GM12878 (cell line): Measurements from ENCODE around the gene FAAP24. TPM values are rescaled to one million over a fixed set of nuclear protein-coding genes. Genes with fewer than 3 reads are reported as not detected.

Experiments used
- ATAC-seq: fragments of 200-7000 bp; cut with Tn5 transposase; 3 replicates; pipeline ENCODE4 v1.9.1; 2020; ENCODE audit warnings: mild to moderate bottlenecking, moderate library complexity
- BruUV-seq: library from RNA; stranded (reverse); fragments of 400-500 nt; replicated peaks from 2 replicates; lab custom pipeline; 2021; lab: Mats Ljungman, UMichigan
- CTCF ChIA-PET: fragments of 300-600 bp; sonication (Branson Sonifier 250); formaldehyde crosslinking; extraction: SDS; loops from one replicate; lab custom pipeline; 2021; ENCODE audit warnings: inconsistent platforms; lab: Yijun Ruan, JAX
- POLR2A ChIA-PET: fragments of 350-600 bp; formaldehyde crosslinking; extraction: SDS; loops from one replicate; lab custom pipeline; 2021; ENCODE audit warnings: inconsistent platforms; lab: Charles Lee
- RAD21 ChIA-PET: fragments of 300-600 bp; sonication (Branson Sonifier 250); formaldehyde crosslinking; loops from one replicate; lab custom pipeline; 2023; ENCODE audit warnings: antibody characterized with exemption; ENCODE audit not compliant: unreplicated experiment; lab: Charles Lee
- SMC1A ChIA-PET: fragments of 300-600 bp; sonication (Branson Sonifier 250); formaldehyde crosslinking; loops from one replicate; lab custom pipeline; 2023; ENCODE audit not compliant: unreplicated experiment, uncharacterized antibody; lab: Charles Lee
- DNase-seq: peaks from one replicate; pipeline ENCODE4 v3.0.0-alpha.2; 2011; ENCODE audit warnings: low read depth, low spot score
- FAIRE-seq: peaks from 3 replicates; lab custom pipeline; 2011; peaks lifted over from hg19 to GRCh38; lab: Jason Lieb, UNC
- H2AFZ ChIP-seq: 2 replicates; pipeline ENCODE4 v1.6.0; 2011; ENCODE audit warnings: low read depth, low read length, control low read depth; ENCODE audit not compliant: control insufficient read depth
- H3K27ac ChIP-seq: 2 replicates; pipeline ENCODE4 v1.5.1; 2011; ENCODE audit warnings: control low read depth; ENCODE audit not compliant: control insufficient read depth, insufficient read depth
- H3K27me3 ChIP-seq, 2 experiments: replicated peaks in 1 of 2; 2 replicates each; pipeline versions ENCODE4 v1.6.0 to v1.6.1; 2011; ENCODE audit warnings: low read length in 1 of 2; ENCODE audit not compliant: control insufficient read depth in 2 of 2, insufficient read depth in 2 of 2
- H3K36me3 ChIP-seq, 2 experiments: 2 replicates each; pipeline ENCODE4 v1.5.1; 2011; ENCODE audit warnings: low read length in 1 of 2; ENCODE audit not compliant: control insufficient read depth in 2 of 2, insufficient read depth in 2 of 2
- H3K4me1 ChIP-seq: 2 replicates; pipeline ENCODE4 v1.6.1; 2011; ENCODE audit warnings: mild to moderate bottlenecking, low read length, moderate library complexity, mixed read lengths; ENCODE audit not compliant: control insufficient read depth, insufficient read depth
- H3K4me2 ChIP-seq: 2 replicates; pipeline ENCODE4 v1.6.0; 2011; ENCODE audit warnings: control low read depth; ENCODE audit not compliant: control insufficient read depth, insufficient read depth
- H3K4me3 ChIP-seq: fragments of 200-600 bp; sonication (generic); 2 replicates; pipeline ENCODE4 v1.5.1; 2016
- H3K79me2 ChIP-seq: 2 replicates; pipeline ENCODE4 v1.6.0; 2011; ENCODE audit warnings: low read length; ENCODE audit not compliant: control insufficient read depth, insufficient read depth
- H3K9ac ChIP-seq: 2 replicates; pipeline ENCODE4 v1.8.0; 2011; ENCODE audit warnings: low read length, control low read depth, mixed read lengths; ENCODE audit not compliant: control insufficient read depth, insufficient read depth
- H3K9me3 ChIP-seq: replicated peaks from 3 replicates; pipeline ENCODE4 v1.5.1; 2011; ENCODE audit warnings: mild to moderate bottlenecking, low read length; ENCODE audit not compliant: control insufficient read depth, insufficient read depth
- H4K20me1 ChIP-seq: 2 replicates; pipeline ENCODE4 v1.6.0; 2011; ENCODE audit not compliant: control insufficient read depth, insufficient read depth
- CBX5 ChIP-seq: sonication (generic); IDR thresholded peaks from 2 replicates; pipeline ENCODE4 v1.6.1; 2016; ENCODE audit warnings: low read depth, moderate library complexity, mild to moderate bottlenecking, inconsistent platforms
- CREB1 ChIP-seq: IDR thresholded peaks from 2 replicates; pipeline ENCODE4 v1.6.1; 2012; ENCODE audit warnings: low read depth, mild to moderate bottlenecking, inconsistent platforms
- JUNB ChIP-seq: IDR thresholded peaks from 2 replicates; pipeline ENCODE4 v1.6.1; 2016; ENCODE audit warnings: antibody characterized with exemption, mild to moderate bottlenecking
- KAT2A ChIP-seq: conservative IDR thresholded peaks from 2 replicates; pipeline ENCODE4 v1.6.1; 2011; ENCODE audit warnings: low read depth, low read length; ENCODE audit not compliant: control insufficient read depth
- MXI1 ChIP-seq: fragments of 150-350 bp; IDR thresholded peaks from 2 replicates; pipeline ENCODE4 v1.6.1; 2011; ENCODE audit warnings: low read depth, mild to moderate bottlenecking, inconsistent platforms, low read length, improper control_type of control experiment
- NFXL1 ChIP-seq: fragments of 450-650 bp; IDR thresholded peaks from 2 replicates; pipeline ENCODE4 v1.6.1; 2017; ENCODE audit warnings: antibody characterized with exemption, mild to moderate bottlenecking, borderline replicate concordance
- PAX5 ChIP-seq: IDR thresholded peaks from 2 replicates; pipeline ENCODE4 v1.6.1; 2011; ENCODE audit warnings: low read depth, low read length, borderline replicate concordance
- POLR2A ChIP-seq: IDR thresholded peaks from 2 replicates; pipeline ENCODE4 v1.6.1; 2011; ENCODE audit warnings: low read depth, mild to moderate bottlenecking, low read length
- POLR2AphosphoS2 ChIP-seq: IDR thresholded peaks from 2 replicates; pipeline ENCODE4 v1.6.1; 2011; ENCODE audit warnings: low read depth, mild to moderate bottlenecking, low read length, improper control_type of control experiment, moderate library complexity
- POLR2AphosphoS5 ChIP-seq: IDR thresholded peaks from 2 replicates; pipeline ENCODE4 v1.6.1; 2011; ENCODE audit warnings: mild to moderate bottlenecking, low read length, inconsistent platforms
- RUNX3 ChIP-seq: IDR thresholded peaks from 2 replicates; pipeline ENCODE4 v1.6.1; 2012; ENCODE audit warnings: low read length, inconsistent platforms
- SMARCA5 ChIP-seq: fragments of 450-650 bp; IDR thresholded peaks from 2 replicates; pipeline ENCODE4 v1.6.1; 2017; ENCODE audit warnings: mild to moderate bottlenecking
- SMC3 ChIP-seq: IDR thresholded peaks from 2 replicates; pipeline ENCODE4 v1.6.1; 2011; ENCODE audit warnings: low read length, improper control_type of control experiment, borderline replicate concordance
- SREBF1 ChIP-seq: IDR thresholded peaks from 2 replicates; pipeline ENCODE4 v1.6.1; 2012; ENCODE audit warnings: mild to moderate bottlenecking, low read length
- STAT3 ChIP-seq: IDR thresholded peaks from 2 replicates; pipeline ENCODE4 v1.6.1; 2011; ENCODE audit warnings: low read depth, low read length, improper control_type of control experiment
- ZBED1 ChIP-seq: IDR thresholded peaks from 2 replicates; pipeline ENCODE4 v1.6.1; 2016; ENCODE audit warnings: borderline replicate concordance
- ZNF622 ChIP-seq: fragments of 450-650 bp; IDR thresholded peaks from 2 replicates; pipeline ENCODE4 v1.6.1; 2017; ENCODE audit warnings: mild to moderate bottlenecking, inconsistent platforms
- WGBS: methylation state at CpG from one replicate; pipeline ENCODE4 v1.1.6; 2016; ENCODE audit warnings: low lambda C conversion rate; ENCODE audit not compliant: insufficient replicate concordance, insufficient coverage; ENCODE audit errors: missing lambda C conversion rate; 5-methylcytosine and 5-hydroxymethylcytosine counted together
- in situ Hi-C: fragments of 300-500 bp; cut with MboI; formaldehyde crosslinking; loops from 9 replicates; pipeline ENCODE4 v1.14.3; 2018; ENCODE audit warnings: mixed read lengths
- intact Hi-C: fragments of 100-400 bp; cut with micrococcal nuclease; formaldehyde crosslinking; loops from one replicate; pipeline ENCODE4 v1.14.2; 2022; ENCODE audit not compliant: unreplicated experiment
- polyA plus RNA-seq, 11 experiments: library from polyadenylated mRNA; depleted of rRNA in 4 of 11; unstranded in 6 of 11; stranded (reverse) in 5 of 11; fragments of >200 nt; fragmentation: Nextera tagmentation in 4 of 11; fragmentation: Illumina TruSeq in 1 of 11; extraction: Ambion mirVana in 4 of 11; extraction: Trizol in 1 of 11; gene quantifications; 1 replicate in 1 of 11; 2 replicates in 10 of 11; pipeline versions ENCODE4 v1.2.1 to v1.2.3, GENCODE V29; 2011 to 2016; ENCODE audit warnings: inconsistent platforms in 2 of 11, missing spikeins in 2 of 11, low read depth in 1 of 11
- total RNA-seq, 4 experiments: library from RNA; depleted of rRNA in 3 of 4; stranded (reverse); fragments of >200 nt in 3 of 4; fragmentation: Illumina TruSeq in 1 of 4; extraction: Trizol in 1 of 4; gene quantifications; 2 replicates each; pipeline versions ENCODE4 v1.2.1 to v1.2.3, GENCODE V29; 2013 to 2021
- TF ChIP-seq, protein P1 (sequence below): fragments of 450-650 bp; formaldehyde crosslinking; IDR thresholded peaks from 2 replicates; pipeline ENCODE4 v1.4.0; 2020; ENCODE audit warnings: mild to moderate bottlenecking, moderate library complexity
- TF ChIP-seq, protein P2 (sequence below): fragments of 450-650 bp; IDR thresholded peaks from 2 replicates; pipeline ENCODE4 v1.6.1; 2017; ENCODE audit warnings: mild to moderate bottlenecking, low read depth, inconsistent platforms; ENCODE audit not compliant: poor library complexity, severe bottlenecking

The FAAP24 gene
- total and polyA plus RNA-seq, 10 of the 15 experiments (the other 5 are each of a cell fraction or from before 2014, with no cell fraction given): 6.4 to 17.4 (median 9.9) TPM

DNA sequence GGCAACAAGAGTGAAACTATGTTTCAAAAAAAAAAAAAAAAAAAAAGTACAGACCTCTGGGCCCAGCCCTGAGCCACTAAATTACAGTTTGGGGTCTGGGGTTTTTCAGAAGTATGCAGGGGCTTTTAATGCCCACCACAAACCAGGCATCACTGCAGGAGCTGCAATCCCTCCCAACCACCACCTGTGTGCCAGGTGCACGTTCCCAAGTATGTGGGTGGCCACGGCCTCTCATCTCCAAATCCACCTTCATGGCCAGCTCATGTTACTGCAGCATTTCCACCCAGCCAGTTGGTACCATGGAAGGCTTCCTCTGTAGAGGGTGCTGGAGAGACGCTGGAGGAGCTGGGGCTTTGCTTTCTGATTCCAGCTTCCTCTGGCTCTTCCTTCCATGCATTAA is 26.8 kb upstream of the FAAP24 start:
- no peak overlapping the region for H2AFZ ChIP-seq
- no peaks in the 10 kb centered on the region for H3K79me2 ChIP-seq
- ChIA-PET RAD21 (no interaction called here), POLR2A (no interaction called here), CTCF (no interaction called here), SMC1A (interaction anchor here (0.8 kb wide), 1 partner anchor 12 kb away, joined by 3 read pairs; no protein-coding TSS in a partner anchor)
- WGBS: 66% methylated on average over 3 of the region's 3 CpGs
- DNase-seq (no peak), FAIRE-seq (no peak), ATAC-seq (no peak)
- H3K4me1 ChIP-seq: no peaks in the 10 kb centered on the region
- no peaks in the 10 kb centered on the region for H3K27me3 ChIP-seq
- peaks cover 0 to 3% of the 10 kb centered on the region in 2 experiments; a peak in 2 of 4 replicates for H3K36me3 ChIP-seq
- TF ChIP-seq JUNB: no peak
- no peak for TF ChIP-seq CBX5
- no peak for TF ChIP-seq RUNX3
- no peak for TF ChIP-seq POLR2A
- TF ChIP-seq PAX5: no peak
- no peak for TF ChIP-seq NFXL1
- TF ChIP-seq CREB1: no peak
- TF ChIP-seq KAT2A: no peak
- no peak for TF ChIP-seq SREBF1
- TF ChIP-seq POLR2AphosphoS2: no peak
- TF ChIP-seq, protein P1, sequence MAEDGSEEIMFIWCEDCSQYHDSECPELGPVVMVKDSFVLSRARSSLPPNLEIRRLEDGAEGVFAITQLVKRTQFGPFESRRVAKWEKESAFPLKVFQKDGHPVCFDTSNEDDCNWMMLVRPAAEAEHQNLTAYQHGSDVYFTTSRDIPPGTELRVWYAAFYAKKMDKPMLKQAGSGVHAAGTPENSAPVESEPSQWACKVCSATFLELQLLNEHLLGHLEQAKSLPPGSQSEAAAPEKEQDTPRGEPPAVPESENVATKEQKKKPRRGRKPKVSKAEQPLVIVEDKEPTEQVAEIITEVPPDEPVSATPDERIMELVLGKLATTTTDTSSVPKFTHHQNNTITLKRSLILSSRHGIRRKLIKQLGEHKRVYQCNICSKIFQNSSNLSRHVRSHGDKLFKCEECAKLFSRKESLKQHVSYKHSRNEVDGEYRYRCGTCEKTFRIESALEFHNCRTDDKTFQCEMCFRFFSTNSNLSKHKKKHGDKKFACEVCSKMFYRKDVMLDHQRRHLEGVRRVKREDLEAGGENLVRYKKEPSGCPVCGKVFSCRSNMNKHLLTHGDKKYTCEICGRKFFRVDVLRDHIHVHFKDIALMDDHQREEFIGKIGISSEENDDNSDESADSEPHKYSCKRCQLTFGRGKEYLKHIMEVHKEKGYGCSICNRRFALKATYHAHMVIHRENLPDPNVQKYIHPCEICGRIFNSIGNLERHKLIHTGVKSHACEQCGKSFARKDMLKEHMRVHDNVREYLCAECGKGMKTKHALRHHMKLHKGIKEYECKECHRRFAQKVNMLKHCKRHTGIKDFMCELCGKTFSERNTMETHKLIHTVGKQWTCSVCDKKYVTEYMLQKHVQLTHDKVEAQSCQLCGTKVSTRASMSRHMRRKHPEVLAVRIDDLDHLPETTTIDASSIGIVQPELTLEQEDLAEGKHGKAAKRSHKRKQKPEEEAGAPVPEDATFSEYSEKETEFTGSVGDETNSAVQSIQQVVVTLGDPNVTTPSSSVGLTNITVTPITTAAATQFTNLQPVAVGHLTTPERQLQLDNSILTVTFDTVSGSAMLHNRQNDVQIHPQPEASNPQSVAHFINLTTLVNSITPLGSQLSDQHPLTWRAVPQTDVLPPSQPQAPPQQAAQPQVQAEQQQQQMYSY: no peak
- TF ChIP-seq STAT3: no peak
- no peak for TF ChIP-seq MXI1
- TF ChIP-seq POLR2AphosphoS5: no peak
- no peak for TF ChIP-seq SMARCA5
- TF ChIP-seq SMC3: no peak
- TF ChIP-seq ZNF622: no peak
- TF ChIP-seq ZBED1: no peak
- TF ChIP-seq, protein P2, sequence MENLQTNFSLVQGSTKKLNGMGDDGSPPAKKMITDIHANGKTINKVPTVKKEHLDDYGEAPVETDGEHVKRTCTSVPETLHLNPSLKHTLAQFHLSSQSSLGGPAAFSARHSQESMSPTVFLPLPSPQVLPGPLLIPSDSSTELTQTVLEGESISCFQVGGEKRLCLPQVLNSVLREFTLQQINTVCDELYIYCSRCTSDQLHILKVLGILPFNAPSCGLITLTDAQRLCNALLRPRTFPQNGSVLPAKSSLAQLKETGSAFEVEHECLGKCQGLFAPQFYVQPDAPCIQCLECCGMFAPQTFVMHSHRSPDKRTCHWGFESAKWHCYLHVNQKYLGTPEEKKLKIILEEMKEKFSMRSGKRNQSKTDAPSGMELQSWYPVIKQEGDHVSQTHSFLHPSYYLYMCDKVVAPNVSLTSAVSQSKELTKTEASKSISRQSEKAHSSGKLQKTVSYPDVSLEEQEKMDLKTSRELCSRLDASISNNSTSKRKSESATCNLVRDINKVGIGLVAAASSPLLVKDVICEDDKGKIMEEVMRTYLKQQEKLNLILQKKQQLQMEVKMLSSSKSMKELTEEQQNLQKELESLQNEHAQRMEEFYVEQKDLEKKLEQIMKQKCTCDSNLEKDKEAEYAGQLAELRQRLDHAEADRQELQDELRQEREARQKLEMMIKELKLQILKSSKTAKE: no peak
- intact Hi-C loops (no loop called here), in situ Hi-C loops (no loop called here)
- no peak overlapping the region for H3K27ac ChIP-seq
- H3K9ac ChIP-seq: no peak overlapping the region
- H3K4me2 ChIP-seq: no peak overlapping the region
- H3K4me3 ChIP-seq: no peak overlapping the region
- H3K9me3 ChIP-seq: no peaks in the 10 kb centered on the region
- BruUV-seq: no TSS peak
- no peaks in the 10 kb centered on the region for H4K20me1 ChIP-seq
